Mucosa of descending colon (tissue), 3 donors: Measurements from ENCODE around the gene RAP2A. TPM values are rescaled to one million over a fixed set of nuclear protein-coding genes. Genes with fewer than 3 reads are reported as not detected.

Experiments used
- ATAC-seq: fragments of 200-7000 bp; cut with Tn5 transposase; one replicate; pipeline ENCODE4 v1.9.1; 2020; ENCODE audit warnings: mild to moderate bottlenecking, moderate library complexity
- DNase-seq, 3 donors: peaks; one replicate each; pipeline ENCODE4 v3.0.0-alpha.2; 2020
- H3K36me3 ChIP-seq: fragments of 200-600 bp; one replicate; pipeline ENCODE4 v1.8.0; 2021; ENCODE audit warnings: low read depth, mild to moderate bottlenecking
- H3K4me1 ChIP-seq: fragments of 200-600 bp; one replicate; pipeline ENCODE4 v1.8.0; 2021; ENCODE audit warnings: low read depth, mild to moderate bottlenecking
- H3K4me3 ChIP-seq: fragments of 200-600 bp; one replicate; pipeline ENCODE4 v1.8.0; 2021; ENCODE audit warnings: mild to moderate bottlenecking
- H3K9me3 ChIP-seq: fragments of 200-600 bp; one replicate; pipeline ENCODE4 v1.8.0; 2021; ENCODE audit warnings: mild to moderate bottlenecking
- intact Hi-C, 2 donors: fragments of 100-400 bp; cut with DNase I in 1 of 2; cut with micrococcal nuclease in 1 of 2; formaldehyde crosslinking; loops; one replicate each; pipeline versions ENCODE4 v1.11.0 to v1.11.1; 2022; cut with DNase I, micrococcal nuclease
- total RNA-seq, 3 donors: library from RNA; stranded (reverse); fragmentation: NEBNext Ultra II Directional in 2 of 3; extraction: Animal tissue kit (Norgen Biotek cat#: 25700) in 2 of 3; gene quantifications; one replicate each; pipeline versions ENCODE4 v1.2.1 to v1.2.4, GENCODE V29; 2021 to 2023
- TF ChIP-seq, protein P1 (sequence below): fragments of 200-600 bp; IDR thresholded peaks from one replicate; pipeline ENCODE4 v1.8.0; 2022; ENCODE audit warnings: antibody characterized with exemption, mild to moderate bottlenecking
- donor health status: DM: no; HTN: no; CAD: no; lungs with moderate emphysema.
- donor health status: DM: no; HTN: no; CAD: no.
- donor health status: DM: no; HTN: yes; CAD: no.

Gene RAP2A
- total RNA-seq, 3 donors from 2014 or later, result 25.5 to 32.5 (median 29.8) TPM

DNA sequence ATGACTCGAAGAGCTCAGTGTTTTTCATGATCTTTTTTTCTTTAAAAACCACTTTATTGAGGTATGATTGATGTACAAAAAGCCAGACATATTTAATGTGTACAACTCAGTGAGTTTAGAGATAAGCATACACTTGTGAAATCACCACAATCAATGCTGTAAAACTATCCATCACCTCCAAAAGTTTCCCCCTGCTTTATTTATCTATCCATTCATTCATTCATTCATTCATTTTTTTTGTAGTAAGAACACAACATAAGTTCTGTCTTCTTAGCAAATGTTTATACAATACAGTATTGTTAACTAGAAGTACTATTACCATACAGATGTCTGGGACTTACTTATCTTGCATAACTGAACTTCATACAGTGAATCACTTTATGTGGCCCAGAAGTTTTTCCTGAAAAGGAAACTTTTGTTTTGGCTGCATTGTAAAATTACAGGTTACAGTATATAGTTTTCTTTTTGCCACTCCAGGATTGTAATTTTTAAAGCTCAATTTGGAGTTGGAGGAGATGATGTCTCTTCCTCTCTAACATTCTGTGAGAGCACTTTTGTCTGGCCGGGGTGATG is 6.7 kb downstream of the RAP2A start:
- peaks cover 4% of the 10 kb centered on the region for H3K4me1 ChIP-seq
- no peaks in the 10 kb centered on the region for H3K36me3 ChIP-seq
- intact Hi-C loops, result no loop called here
- no peak overlapping the region for H3K4me3 ChIP-seq
- ATAC-seq (peak; percentile 26), DNase-seq (no peak)
- no peaks in the 10 kb centered on the region for H3K9me3 ChIP-seq
- TF ChIP-seq, protein P1, sequence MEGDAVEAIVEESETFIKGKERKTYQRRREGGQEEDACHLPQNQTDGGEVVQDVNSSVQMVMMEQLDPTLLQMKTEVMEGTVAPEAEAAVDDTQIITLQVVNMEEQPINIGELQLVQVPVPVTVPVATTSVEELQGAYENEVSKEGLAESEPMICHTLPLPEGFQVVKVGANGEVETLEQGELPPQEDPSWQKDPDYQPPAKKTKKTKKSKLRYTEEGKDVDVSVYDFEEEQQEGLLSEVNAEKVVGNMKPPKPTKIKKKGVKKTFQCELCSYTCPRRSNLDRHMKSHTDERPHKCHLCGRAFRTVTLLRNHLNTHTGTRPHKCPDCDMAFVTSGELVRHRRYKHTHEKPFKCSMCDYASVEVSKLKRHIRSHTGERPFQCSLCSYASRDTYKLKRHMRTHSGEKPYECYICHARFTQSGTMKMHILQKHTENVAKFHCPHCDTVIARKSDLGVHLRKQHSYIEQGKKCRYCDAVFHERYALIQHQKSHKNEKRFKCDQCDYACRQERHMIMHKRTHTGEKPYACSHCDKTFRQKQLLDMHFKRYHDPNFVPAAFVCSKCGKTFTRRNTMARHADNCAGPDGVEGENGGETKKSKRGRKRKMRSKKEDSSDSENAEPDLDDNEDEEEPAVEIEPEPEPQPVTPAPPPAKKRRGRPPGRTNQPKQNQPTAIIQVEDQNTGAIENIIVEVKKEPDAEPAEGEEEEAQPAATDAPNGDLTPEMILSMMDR, result no peak

DNA sequence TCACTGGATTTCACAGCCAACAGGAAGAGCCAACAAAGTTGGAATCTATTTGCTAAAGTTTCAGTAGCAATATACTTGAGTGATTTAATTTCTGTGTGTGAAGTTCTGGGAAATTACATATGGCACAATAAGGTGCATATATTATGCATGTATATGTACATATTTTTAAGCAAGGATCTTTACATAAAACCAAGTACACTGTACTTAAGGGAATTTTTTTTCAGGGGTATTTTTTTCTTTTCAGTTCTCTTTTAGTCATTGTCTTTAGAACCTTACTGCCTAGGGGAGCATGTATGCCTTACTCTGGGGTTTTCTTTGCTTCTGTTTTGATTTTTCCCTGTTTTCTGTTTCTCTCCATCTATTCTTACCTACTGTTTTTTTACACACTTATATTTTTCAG is 7.4 kb downstream of the RAP2A start:
- ATAC-seq, result no peak
- intact Hi-C loops, result no loop called here
- H3K4me1 ChIP-seq, result no peaks in the 10 kb centered on the region
- no peaks in the 10 kb centered on the region for H3K36me3 ChIP-seq
- H3K9me3 ChIP-seq, result no peaks in the 10 kb centered on the region
- no peak overlapping the region for H3K4me3 ChIP-seq
- TF ChIP-seq, protein P1, result no peak
- DNase-seq, result no peak

DNA sequence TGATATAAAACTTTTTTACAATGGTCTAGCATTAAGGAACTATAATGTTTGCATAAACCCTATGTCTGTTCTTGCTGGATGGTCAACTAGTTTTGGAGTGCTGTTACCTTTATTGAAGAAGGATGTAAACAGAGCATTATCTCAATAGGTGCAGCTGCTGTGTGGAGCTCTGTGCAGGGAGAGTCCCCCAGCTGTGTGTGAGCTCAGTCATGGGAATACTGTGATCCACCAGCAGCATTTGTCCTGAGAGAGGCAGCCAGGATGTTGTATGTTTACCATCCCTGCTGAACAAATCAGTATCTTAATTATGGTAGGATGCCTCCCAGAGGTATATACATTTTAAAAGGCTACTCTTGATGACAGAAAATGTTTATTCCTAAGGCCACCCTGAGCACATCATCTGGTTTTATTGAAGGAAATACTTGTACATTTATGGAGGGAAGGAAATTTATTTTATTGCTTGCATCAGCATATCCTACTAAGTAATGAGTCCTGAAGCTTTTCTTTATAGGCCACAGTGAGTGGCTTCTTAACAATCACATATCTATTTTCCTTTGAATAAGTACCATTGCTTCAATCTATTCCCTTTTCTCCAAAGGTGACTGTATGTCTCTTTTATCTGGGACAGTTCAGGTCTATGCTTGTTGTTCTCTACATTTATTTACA is 11.7 kb downstream of the RAP2A start:
- ATAC-seq (peak; percentile 70), DNase-seq (no peak)
- Histone ChIP-seq H3K4me1 (no peaks in the 10 kb centered on the region), H3K4me3 (no peak overlapping the region), H3K36me3 (no peaks in the 10 kb centered on the region), H3K9me3 (no peaks in the 10 kb centered on the region)
- intact Hi-C loops, result no loop called here
- TF ChIP-seq, protein P1, result no peak

DNA sequence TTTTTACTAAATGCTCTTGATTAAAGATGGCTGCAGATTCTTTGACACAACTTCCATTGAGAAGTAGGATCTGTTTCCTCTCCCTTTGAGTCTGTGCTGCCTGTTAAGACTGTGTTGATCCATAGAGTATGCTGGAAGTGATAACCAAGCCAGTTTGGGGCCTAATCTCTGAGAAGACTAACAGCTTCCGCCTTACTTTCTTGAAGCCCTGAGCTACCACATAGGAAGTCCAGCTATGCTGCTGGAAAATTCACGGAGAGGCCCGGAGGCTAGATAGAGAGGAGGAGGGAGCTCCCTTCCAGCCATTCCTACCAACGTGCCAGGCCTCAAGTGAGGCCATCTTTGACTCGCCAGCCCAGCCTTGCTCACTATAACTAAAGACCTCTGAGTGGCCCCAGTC is 12.5 kb downstream of the RAP2A start:
- Histone ChIP-seq H3K36me3 (no peaks in the 10 kb centered on the region), H3K9me3 (no peaks in the 10 kb centered on the region), H3K4me3 (no peak overlapping the region), H3K4me1 (no peaks in the 10 kb centered on the region)
- ATAC-seq, result no peak
- intact Hi-C loops, result no loop called here
- DNase-seq, result no peak
- TF ChIP-seq, protein P1, result no peak

DNA sequence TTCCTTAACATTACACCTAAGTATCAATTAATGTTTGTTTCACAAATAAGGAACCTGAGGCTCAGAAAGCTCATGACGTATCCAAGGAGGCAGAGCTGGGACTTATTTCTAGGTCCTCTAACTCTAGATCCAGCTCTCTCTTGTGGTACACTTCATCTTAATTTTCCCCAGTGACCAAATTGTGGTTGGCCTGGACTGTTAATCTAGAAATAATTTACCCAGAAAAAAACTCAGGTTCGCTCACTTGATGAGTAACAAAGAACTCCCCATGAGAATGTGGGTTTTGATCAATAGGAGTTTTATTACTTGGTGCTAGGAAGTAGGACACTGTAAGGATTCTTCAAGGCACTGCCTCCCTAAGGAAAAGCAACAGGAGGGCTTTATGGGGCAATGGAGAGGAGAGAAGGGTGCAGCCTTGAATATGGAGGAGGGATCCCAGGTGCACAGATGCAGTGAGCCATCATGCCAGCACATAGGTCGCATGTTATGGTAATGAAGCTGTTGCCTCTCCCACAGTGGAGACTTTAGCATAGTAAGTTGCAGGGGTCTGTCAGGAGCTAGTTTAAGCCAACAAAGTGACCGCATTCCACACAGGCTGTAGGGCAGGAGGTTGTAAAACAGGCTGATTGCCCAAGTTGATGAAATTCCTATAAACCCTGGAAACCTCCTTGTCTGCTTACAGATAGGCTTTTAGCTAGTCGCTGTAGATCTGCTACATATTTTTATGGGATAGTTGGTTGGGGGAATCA is 14.7 kb downstream of the RAP2A start:
- Histone ChIP-seq H3K36me3 (no peaks in the 10 kb centered on the region), H3K4me1 (no peaks in the 10 kb centered on the region), H3K4me3 (no peak overlapping the region), H3K9me3 (no peaks in the 10 kb centered on the region)
- no peak for ATAC-seq
- TF ChIP-seq, protein P1, result no peak
- DNase-seq, result no peak
- intact Hi-C loops, result no loop called here
